ENCODE results near the gene YEATS4.

YEATS4 gene

GRCh38 chr12:69438539-69438938 lies 79.0 kb downstream of the YEATS4 start:
- no peak for DNase-seq

GRCh38 chr12:69440016-69440415 lies 80.5 kb downstream of the YEATS4 start:
- DNase-seq: no peak
